Mesenchymal stem cell (in vitro differentiated cells and primary cell): ENCODE data around the gene ASTN2.

ENCODE experiments used
- DNase-seq: peaks from one replicate; pipeline ENCODE4 v3.0.0-alpha.2; 2013
- H2AFZ ChIP-seq: one replicate; pipeline ENCODE4 v1.6.1; 2013; ENCODE audit warnings: low read depth, mild to moderate bottlenecking, control low read depth, inconsistent platforms, low read length, moderate library complexity
- H2AK5ac ChIP-seq: 2 replicates; pipeline ENCODE4 v1.6.1; 2013; ENCODE audit warnings: low read length, moderate library complexity, mild to moderate bottlenecking, inconsistent platforms; ENCODE audit not compliant: severe bottlenecking
- H2BK120ac ChIP-seq: one replicate; pipeline ENCODE4 v1.6.1; 2013; ENCODE audit warnings: low read depth, mild to moderate bottlenecking, inconsistent platforms, low read length, moderate library complexity
- H2BK12ac ChIP-seq, 2 experiments: one replicate each; pipeline ENCODE4 v1.6.1; 2013; ENCODE audit warnings: inconsistent platforms in 2 of 2, low read length in 2 of 2, mild to moderate bottlenecking in 2 of 2, moderate library complexity in 2 of 2, control low read depth in 1 of 2
- H2BK15ac ChIP-seq: one replicate; pipeline ENCODE4 v1.6.1; 2013; ENCODE audit warnings: mild to moderate bottlenecking, low read depth, inconsistent platforms; ENCODE audit not compliant: poor library complexity, severe bottlenecking
- H2BK5ac ChIP-seq: 2 replicates; pipeline ENCODE4 v1.6.1; 2013; ENCODE audit warnings: low read depth, mild to moderate bottlenecking, low read length, control low read depth, inconsistent platforms; ENCODE audit not compliant: poor library complexity, severe bottlenecking
- H3K14ac ChIP-seq, 2 experiments: one replicate each; pipeline ENCODE4 v1.6.1; 2013; ENCODE audit warnings: inconsistent platforms in 2 of 2, low read length in 2 of 2, control low read depth in 1 of 2, mild to moderate bottlenecking in 1 of 2, moderate library complexity in 1 of 2
- H3K18ac ChIP-seq, 2 experiments: one replicate each; pipeline ENCODE4 v1.6.1; 2013; ENCODE audit warnings: inconsistent platforms in 2 of 2, low read length in 2 of 2, control low read depth in 1 of 2, low read depth in 1 of 2, mild to moderate bottlenecking in 1 of 2
- H3K23ac ChIP-seq, 2 experiments: one replicate each; pipeline ENCODE4 v1.6.1; 2013; ENCODE audit warnings: inconsistent platforms in 2 of 2, low read length in 2 of 2, mild to moderate bottlenecking in 2 of 2, moderate library complexity in 2 of 2, control low read depth in 1 of 2
- H3K27ac ChIP-seq: 2 replicates; pipeline ENCODE4 v1.5.1; 2013; ENCODE audit warnings: mild to moderate bottlenecking, moderate library complexity, low read length, control low read depth, inconsistent platforms; ENCODE audit not compliant: poor library complexity, severe bottlenecking
- H3K27me3 ChIP-seq, 2 experiments: 2 replicates each; pipeline versions ENCODE4 v1.6.1 to v1.7.0; 2013; ENCODE audit warnings: low read length in 2 of 2, mild to moderate bottlenecking in 2 of 2, moderate library complexity in 2 of 2, control low read depth in 1 of 2, inconsistent platforms in 1 of 2; ENCODE audit not compliant: control insufficient read depth in 1 of 2, insufficient read depth in 1 of 2
- H3K36me3 ChIP-seq, 2 experiments: 2 replicates each; pipeline versions ENCODE4 v1.6.1 to v1.7.0; 2013; ENCODE audit warnings: low read length in 2 of 2, control low read depth in 1 of 2, inconsistent platforms in 1 of 2, low read depth in 1 of 2, mild to moderate bottlenecking in 1 of 2; ENCODE audit not compliant: insufficient read depth in 2 of 2, control insufficient read depth in 1 of 2
- H3K4ac ChIP-seq, 2 experiments: one replicate each; pipeline ENCODE4 v1.6.1; 2013; ENCODE audit warnings: inconsistent platforms in 2 of 2, low read length in 2 of 2, mild to moderate bottlenecking in 2 of 2, moderate library complexity in 2 of 2, control low read depth in 1 of 2, low read depth in 1 of 2
- H3K4me1 ChIP-seq: 2 replicates; pipeline ENCODE4 v1.6.1; 2013; ENCODE audit warnings: low read depth, low read length, control low read depth; ENCODE audit not compliant: control insufficient read depth, insufficient read depth
- H3K4me2 ChIP-seq: 2 replicates; pipeline ENCODE4 v1.6.1; 2013; ENCODE audit warnings: low read length, mild to moderate bottlenecking, inconsistent platforms; ENCODE audit not compliant: poor library complexity, severe bottlenecking
- H3K4me3 ChIP-seq, 2 experiments: 2 replicates each; pipeline versions ENCODE4 v1.5.1 to v1.7.0; 2013; ENCODE audit warnings: low read length in 2 of 2, mild to moderate bottlenecking in 2 of 2, control low read depth in 1 of 2, low read depth in 1 of 2; ENCODE audit not compliant: insufficient read depth in 1 of 2
- H3K79me1 ChIP-seq: replicated peaks from 2 replicates; pipeline ENCODE4 v1.6.1; 2013; ENCODE audit warnings: mild to moderate bottlenecking, control low read depth, low read length, inconsistent platforms; ENCODE audit not compliant: poor library complexity, severe bottlenecking
- H3K9ac ChIP-seq: 2 replicates; pipeline ENCODE4 v1.7.0; 2013; ENCODE audit warnings: mild to moderate bottlenecking, low read length, moderate library complexity
- H3K9me3 ChIP-seq: 2 replicates; pipeline ENCODE4 v1.7.0; 2013; ENCODE audit warnings: mild to moderate bottlenecking, low read length; ENCODE audit not compliant: control insufficient read depth
- H4K8ac ChIP-seq: one replicate; pipeline ENCODE4 v1.6.1; 2013; ENCODE audit warnings: inconsistent platforms, mild to moderate bottlenecking, low read length, moderate library complexity
- H4K91ac ChIP-seq: one replicate; pipeline ENCODE4 v1.6.1; 2013; ENCODE audit warnings: mild to moderate bottlenecking, low read length, inconsistent platforms
- WGBS: methylation state at CpG from one replicate; pipeline ENCODE4 v1.1.7; 2013; ENCODE audit warnings: mixed read lengths; 5-methylcytosine and 5-hydroxymethylcytosine counted together

Gene ASTN2

DNA sequence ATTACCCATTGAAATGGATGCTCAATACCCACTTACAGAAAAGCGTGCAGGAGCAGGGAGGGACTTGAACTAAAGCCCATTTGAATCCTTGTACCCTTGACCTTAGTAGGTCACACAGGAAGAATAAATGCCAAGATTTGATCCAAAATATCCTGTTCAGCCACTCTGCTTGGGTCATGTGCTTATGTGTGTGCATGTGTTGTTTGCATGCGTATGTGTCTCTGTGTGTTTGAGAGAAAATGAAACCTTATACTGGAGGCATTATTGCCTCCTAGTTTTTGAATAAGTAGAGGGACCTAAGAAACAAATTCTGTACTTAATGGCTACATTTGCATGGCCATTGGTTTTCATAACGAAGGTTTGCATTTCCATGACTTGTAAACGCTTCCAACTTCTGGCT lies 791.1 kb downstream of the ASTN2 start:
- Histone ChIP-seq H3K79me1 (no peaks in the 10 kb centered on the region), H3K4me3 (peak overlapping the region in 1 of 2 experiments; percentile 55)
- 79% methylated on average over 4 of the region's 4 CpGs for WGBS

DNA sequence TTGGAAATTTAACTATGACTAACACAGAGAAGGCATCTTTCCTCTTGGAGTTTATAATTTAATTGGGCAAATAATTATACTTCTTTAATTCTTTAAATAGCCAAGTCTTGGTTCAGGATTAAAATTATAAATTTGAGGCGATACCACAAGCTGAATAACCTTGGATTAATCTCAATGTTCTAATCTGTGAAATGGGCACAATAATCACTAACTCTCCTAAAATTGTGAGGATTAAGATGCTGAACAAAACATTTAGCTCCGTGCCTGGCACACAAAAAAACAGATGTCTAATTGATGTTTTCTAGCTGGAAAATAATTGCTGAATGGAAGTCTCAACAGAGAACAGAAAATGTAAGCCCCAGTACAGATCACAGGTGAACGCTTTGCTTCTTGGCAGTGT lies 797.5 kb downstream of the ASTN2 start:
- H3K79me1 ChIP-seq = no peaks in the 10 kb centered on the region
- no peak overlapping the region for H3K9ac ChIP-seq
- H3K27me3 ChIP-seq = no peaks in the 10 kb centered on the region
- H3K9me3 ChIP-seq = no peaks in the 10 kb centered on the region
- no peak overlapping the region for H2BK12ac ChIP-seq
- no peak overlapping the region for H3K4me3 ChIP-seq
- H3K4me1 ChIP-seq = no peaks in the 10 kb centered on the region
- H2BK5ac ChIP-seq = no peak overlapping the region
- no peak overlapping the region for H3K18ac ChIP-seq
- H2AFZ ChIP-seq = no peak overlapping the region
- no peak overlapping the region for H4K91ac ChIP-seq
- DNase-seq = no peak
- peaks cover 0 to 17% of the 10 kb centered on the region in 2 experiments for H3K36me3 ChIP-seq
- no peak overlapping the region for H2BK120ac ChIP-seq
- no peak overlapping the region for H3K4me2 ChIP-seq
- H3K14ac ChIP-seq = no peak overlapping the region
- H2AK5ac ChIP-seq = no peak overlapping the region
- 93% methylated on average over 2 of the region's 3 CpGs for WGBS
- H2BK15ac ChIP-seq = no peak overlapping the region
- H3K4ac ChIP-seq = no peak overlapping the region
- H4K8ac ChIP-seq = no peak overlapping the region
- H3K23ac ChIP-seq = no peak overlapping the region
- H3K27ac ChIP-seq = no peak overlapping the region

More for the DNA sequence above, 791.1 kb downstream of the ASTN2 start:
- Histone ChIP-seq H2BK120ac (no peak overlapping the region), H2AK5ac (no peak overlapping the region), H3K27ac (no peak overlapping the region), H3K9me3 (no peaks in the 10 kb centered on the region), H3K4me1 (no peaks in the 10 kb centered on the region), H2BK5ac (no peak overlapping the region), H3K18ac (no peak overlapping the region), H2AFZ (no peak overlapping the region), H3K14ac (no peak overlapping the region), H2BK15ac (no peak overlapping the region), H2BK12ac (no peak overlapping the region), H3K23ac (no peak overlapping the region), H3K9ac (peak overlapping the region; percentile 32), H4K91ac (no peak overlapping the region), H3K27me3 (peaks cover 0 to 5% of the 10 kb centered on the region in 2 experiments), H3K4me2 (no peak overlapping the region), H4K8ac (no peak overlapping the region), H3K36me3 (peaks cover 0 to 6% of the 10 kb centered on the region in 2 experiments), H3K4ac (no peak overlapping the region)
- DNase-seq = no peak

DNA sequence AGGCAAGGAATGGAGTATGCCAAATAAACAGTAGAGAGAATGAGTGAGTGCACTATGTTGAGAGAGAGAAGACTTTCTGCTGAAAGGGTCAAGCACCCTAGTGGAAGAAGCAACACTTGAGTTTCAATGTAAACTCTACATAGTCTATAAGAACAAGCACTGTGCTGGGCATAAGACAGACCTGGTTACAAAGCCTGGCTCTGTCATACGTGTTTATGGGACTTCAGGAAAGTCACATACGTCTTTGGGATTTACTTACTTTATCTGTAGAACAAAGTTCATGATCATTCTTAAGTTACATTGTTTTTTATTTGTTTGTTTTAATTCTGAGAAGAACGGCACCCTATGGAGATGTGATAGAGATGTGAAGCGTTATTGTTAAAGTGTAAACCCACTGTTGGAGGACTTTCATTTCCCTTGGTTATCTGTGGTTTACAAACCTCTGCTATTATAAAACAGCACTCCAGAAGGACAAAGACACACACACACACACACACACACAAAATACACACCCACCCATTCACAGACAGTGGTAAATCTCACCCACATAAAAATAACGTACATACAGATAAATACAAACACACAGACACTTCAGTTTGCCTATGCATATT lies 798.4 kb downstream of the ASTN2 start:
- no peak overlapping the region for H4K8ac ChIP-seq
- no peak overlapping the region for H3K27ac ChIP-seq
- no peak overlapping the region for H2BK120ac ChIP-seq
- no peaks in the 10 kb centered on the region for H3K4me1 ChIP-seq
- H3K4me3 ChIP-seq = no peak overlapping the region
- peaks cover 0 to 17% of the 10 kb centered on the region in 2 experiments for H3K36me3 ChIP-seq
- H3K9ac ChIP-seq = no peak overlapping the region
- H3K4ac ChIP-seq = no peak overlapping the region
- H2BK15ac ChIP-seq = no peak overlapping the region
- WGBS = 82% methylated on average over 3 of the region's 5 CpGs
- no peak overlapping the region for H2BK5ac ChIP-seq
- no peak overlapping the region for H3K14ac ChIP-seq
- H2AK5ac ChIP-seq = no peak overlapping the region
- no peak overlapping the region for H2BK12ac ChIP-seq
- no peak overlapping the region for H3K23ac ChIP-seq
- H3K79me1 ChIP-seq = no peaks in the 10 kb centered on the region
- DNase-seq = no peak
- no peak overlapping the region for H2AFZ ChIP-seq
- no peaks in the 10 kb centered on the region for H3K27me3 ChIP-seq
- no peaks in the 10 kb centered on the region for H3K9me3 ChIP-seq
- H4K91ac ChIP-seq = no peak overlapping the region
- no peak overlapping the region for H3K18ac ChIP-seq
- no peak overlapping the region for H3K4me2 ChIP-seq

DNA sequence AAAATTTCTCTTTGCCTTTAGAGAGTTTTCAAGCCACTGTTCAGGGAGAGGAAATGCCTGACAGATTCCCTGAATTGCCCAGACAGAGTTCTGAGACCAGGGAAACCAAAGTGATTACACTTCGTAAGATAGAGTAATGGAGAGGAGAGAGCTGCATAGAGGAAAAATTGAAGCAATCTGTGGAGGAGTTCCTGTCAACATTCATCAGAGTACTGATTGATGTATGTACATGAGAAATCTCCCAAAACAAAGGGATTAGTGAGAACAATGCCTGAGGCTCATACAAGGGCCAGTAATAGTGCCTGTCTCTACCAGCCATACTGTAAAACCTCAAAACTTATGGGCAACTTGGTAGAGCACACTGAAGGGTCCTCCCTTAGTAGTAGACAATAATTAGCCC lies 806.8 kb downstream of the ASTN2 start:
- Histone ChIP-seq H3K27ac (no peak overlapping the region), H3K4me1 (no peaks in the 10 kb centered on the region), H4K91ac (no peak overlapping the region), H3K4me3 (no peak overlapping the region), H3K9me3 (no peaks in the 10 kb centered on the region), H3K18ac (no peak overlapping the region), H3K36me3 (peaks cover 0 to under 1% of the 10 kb centered on the region in 2 experiments), H2BK5ac (no peak overlapping the region), H3K4ac (no peak overlapping the region), H3K4me2 (no peak overlapping the region), H2BK15ac (no peak overlapping the region), H2AK5ac (no peak overlapping the region), H3K9ac (no peak overlapping the region), H3K23ac (no peak overlapping the region), H3K79me1 (no peaks in the 10 kb centered on the region), H3K14ac (no peak overlapping the region), H3K27me3 (no peaks in the 10 kb centered on the region), H2AFZ (no peak overlapping the region), H2BK12ac (no peak overlapping the region), H2BK120ac (no peak overlapping the region), H4K8ac (no peak overlapping the region)
- no peak for DNase-seq
- 67% methylated on average over 1 of the region's 1 CpG for WGBS
